ENCODE data around the gene PLAGL2. TPM values are rescaled to one million over a fixed set of nuclear protein-coding genes. Genes with fewer than 3 reads are reported as not detected.
"Not testable (repeated sequence)": the region's sequence is repeated elsewhere in the genome, so short reads cannot be mapped to it uniquely, and the experiment has no call there.

The PLAGL2 gene
- 20.1 TPM for polyA plus RNA-seq (2013, experiment 1 of 2)
- 23.2 TPM for polyA plus RNA-seq (2013, experiment 2 of 2)

- peaks cover 38% of the 10 kb centered on the region for H3K4me1 ChIP-seq (ENCODE audit: insufficient read depth, low read length)
- peaks cover 41% of the 10 kb centered on the region for H3K36me3 ChIP-seq (ENCODE audit: insufficient read depth, low read length)
- H3K9ac ChIP-seq (ENCODE audit: low read depth, low read length): peak within 1 kb of the TSS; percentile 93
- no peaks in the 10 kb centered on the region for H3K27me3 ChIP-seq (ENCODE audit: insufficient read depth, low read length)
- no peaks in the 10 kb centered on the region for H3K9me3 ChIP-seq (ENCODE audit: insufficient read depth, low read depth, low read length)
- 2% methylated on average over 74 of the region's 74 CpGs for WGBS
- peak within 1 kb of the TSS; percentile 99 for H3K4me3 ChIP-seq (ENCODE audit: low read length)
- peak within 1 kb of the TSS; percentile 74 for H3K27ac ChIP-seq (ENCODE audit: low read depth, low read length)
Measured at GRCh38 chr20:32207626-32208498, at the start of gene PLAGL2, which contains the start of gene POFUT1. TSS of gene PLAGL2 (minus strand) at chr20:32207743. CDS start at chr20:32202178, 5,565 bp downstream. TSS of gene POFUT1 (plus strand) at chr20:32207880. CDS start at chr20:32207942, 62 bp downstream.

GRCh38 chr20:32252189-32252588, 44.6 kb upstream of the PLAGL2 start:
- Histone ChIP-seq H3K36me3 (ENCODE audit: insufficient read depth, low read length) (no peaks in the 10 kb centered on the region), H3K27me3 (ENCODE audit: insufficient read depth, low read length) (no peaks in the 10 kb centered on the region), H3K27ac (ENCODE audit: low read depth, low read length) (no peak overlapping the region), H3K9ac (ENCODE audit: low read depth, low read length) (no peak overlapping the region), H3K4me3 (ENCODE audit: low read length) (no peak overlapping the region), H3K4me1 (ENCODE audit: insufficient read depth, low read length) (no peaks in the 10 kb centered on the region), H3K9me3 (ENCODE audit: insufficient read depth, low read depth, low read length) (no peaks in the 10 kb centered on the region)
- WGBS: 95% methylated on average over 6 of the region's 6 CpGs

- H3K27ac ChIP-seq (ENCODE audit: low read depth, low read length): no peak overlapping the region
- no peaks in the 10 kb centered on the region for H3K4me1 ChIP-seq (ENCODE audit: insufficient read depth, low read length)
- H3K4me3 ChIP-seq (ENCODE audit: low read length): no peak overlapping the region
- no peaks in the 10 kb centered on the region for H3K36me3 ChIP-seq (ENCODE audit: insufficient read depth, low read length)
- H3K9ac ChIP-seq (ENCODE audit: low read depth, low read length): no peak overlapping the region
- 88% methylated on average over 3 of the region's 3 CpGs for WGBS
- H3K27me3 ChIP-seq (ENCODE audit: insufficient read depth, low read length): no peaks in the 10 kb centered on the region
- H3K9me3 ChIP-seq (ENCODE audit: insufficient read depth, low read depth, low read length): no peaks in the 10 kb centered on the region
Measured at GRCh38 chr20:32251470-32251869, 43.9 kb upstream of the PLAGL2 start.

GRCh38 chr20:32249030-32249738, 41.6 kb upstream of the PLAGL2 start:
- Histone ChIP-seq H3K4me3 (ENCODE audit: low read length) (no peak overlapping the region), H3K27me3 (ENCODE audit: insufficient read depth, low read length) (no peaks in the 10 kb centered on the region), H3K9me3 (ENCODE audit: insufficient read depth, low read depth, low read length) (no peaks in the 10 kb centered on the region), H3K36me3 (ENCODE audit: insufficient read depth, low read length) (no peaks in the 10 kb centered on the region), H3K27ac (ENCODE audit: low read depth, low read length) (no peak overlapping the region), H3K9ac (ENCODE audit: low read depth, low read length) (no peak overlapping the region), H3K4me1 (ENCODE audit: insufficient read depth, low read length) (no peaks in the 10 kb centered on the region)
- 94% methylated on average over 8 of the region's 9 CpGs for WGBS

- Histone ChIP-seq H3K9me3 (ENCODE audit: insufficient read depth, low read depth, low read length) (no peaks in the 10 kb centered on the region), H3K4me3 (ENCODE audit: low read length) (no peak overlapping the region), H3K4me1 (ENCODE audit: insufficient read depth, low read length) (no peaks in the 10 kb centered on the region), H3K36me3 (ENCODE audit: insufficient read depth, low read length) (no peaks in the 10 kb centered on the region), H3K27me3 (ENCODE audit: insufficient read depth, low read length) (no peaks in the 10 kb centered on the region), H3K9ac (ENCODE audit: low read depth, low read length) (no peak overlapping the region), H3K27ac (ENCODE audit: low read depth, low read length) (no peak overlapping the region)
- whole genome bisulfite sequencing: 86% methylated on average over 5 of the region's 5 CpGs
Measured at GRCh38 chr20:32248043-32248442, 40.5 kb upstream of the PLAGL2 start.

- not testable (repeated sequence) for H3K4me3 ChIP-seq (ENCODE audit: low read length); H3K9me3 ChIP-seq (ENCODE audit: insufficient read depth, low read depth, low read length); H3K36me3 ChIP-seq (ENCODE audit: insufficient read depth, low read length); H3K9ac ChIP-seq (ENCODE audit: low read depth, low read length); H3K27me3 ChIP-seq (ENCODE audit: insufficient read depth, low read length); H3K27ac ChIP-seq (ENCODE audit: low read depth, low read length); H3K4me1 ChIP-seq (ENCODE audit: insufficient read depth, low read length)
- WGBS: 94% methylated on average over 5 of the region's 5 CpGs
Measured at GRCh38 chr20:32246208-32246607, 38.7 kb upstream of the PLAGL2 start.

- no peak overlapping the region for H3K9ac ChIP-seq (ENCODE audit: low read depth, low read length)
- peaks cover 7% of the 10 kb centered on the region for H3K4me1 ChIP-seq (ENCODE audit: insufficient read depth, low read length)
- no peaks in the 10 kb centered on the region for H3K9me3 ChIP-seq (ENCODE audit: insufficient read depth, low read depth, low read length)
- no peaks in the 10 kb centered on the region for H3K27me3 ChIP-seq (ENCODE audit: insufficient read depth, low read length)
- H3K4me3 ChIP-seq (ENCODE audit: low read length): no peak overlapping the region
- 90% methylated on average over 4 of the region's 4 CpGs for WGBS
- no peak overlapping the region for H3K27ac ChIP-seq (ENCODE audit: low read depth, low read length)
- no peaks in the 10 kb centered on the region for H3K36me3 ChIP-seq (ENCODE audit: insufficient read depth, low read length)
Measured at GRCh38 chr20:32244959-32245358, 37.4 kb upstream of the PLAGL2 start.

GRCh38 chr20:32244150-32244823, 36.7 kb upstream of the PLAGL2 start:
- no peak overlapping the region for H3K4me3 ChIP-seq (ENCODE audit: low read length)
- H3K4me1 ChIP-seq (ENCODE audit: insufficient read depth, low read length): peaks cover 11% of the 10 kb centered on the region
- no peaks in the 10 kb centered on the region for H3K36me3 ChIP-seq (ENCODE audit: insufficient read depth, low read length)
- no peaks in the 10 kb centered on the region for H3K27me3 ChIP-seq (ENCODE audit: insufficient read depth, low read length)
- WGBS: 89% methylated on average over 6 of the region's 6 CpGs
- no peak overlapping the region for H3K27ac ChIP-seq (ENCODE audit: low read depth, low read length)
- no peak overlapping the region for H3K9ac ChIP-seq (ENCODE audit: low read depth, low read length)
- H3K9me3 ChIP-seq (ENCODE audit: insufficient read depth, low read depth, low read length): no peaks in the 10 kb centered on the region

GRCh38 chr20:32241807-32242206, 34.3 kb upstream of the PLAGL2 start:
- no peak overlapping the region for H3K9ac ChIP-seq (ENCODE audit: low read depth, low read length)
- no peaks in the 10 kb centered on the region for H3K36me3 ChIP-seq (ENCODE audit: insufficient read depth, low read length)
- no peak overlapping the region for H3K4me3 ChIP-seq (ENCODE audit: low read length)
- H3K27me3 ChIP-seq (ENCODE audit: insufficient read depth, low read length): no peaks in the 10 kb centered on the region
- peaks cover 16% of the 10 kb centered on the region for H3K4me1 ChIP-seq (ENCODE audit: insufficient read depth, low read length)
- no peak overlapping the region for H3K27ac ChIP-seq (ENCODE audit: low read depth, low read length)
- H3K9me3 ChIP-seq (ENCODE audit: insufficient read depth, low read depth, low read length): no peaks in the 10 kb centered on the region
- 96% methylated on average over 4 of the region's 4 CpGs for WGBS

- Histone ChIP-seq H3K27me3 (ENCODE audit: insufficient read depth, low read length) (no peaks in the 10 kb centered on the region), H3K9me3 (ENCODE audit: insufficient read depth, low read depth, low read length) (no peaks in the 10 kb centered on the region), H3K4me1 (ENCODE audit: insufficient read depth, low read length) (peaks cover 16% of the 10 kb centered on the region), H3K36me3 (ENCODE audit: insufficient read depth, low read length) (peaks cover 7% of the 10 kb centered on the region), H3K27ac (ENCODE audit: low read depth, low read length) (no peak overlapping the region; the same call in 1 of the 2 replicates), H3K4me3 (ENCODE audit: low read length) (no peak overlapping the region), H3K9ac (ENCODE audit: low read depth, low read length) (no peak overlapping the region; the same call in 1 of the 2 replicates)
- WGBS: 5% methylated on average over 1 of the region's 1 CpG
Measured at GRCh38 chr20:32240205-32240604, 32.7 kb upstream of the PLAGL2 start.
